Keratinocyte (primary cell): ENCODE measurements around the gene DMBX1. TPM values are rescaled to one million over a fixed set of nuclear protein-coding genes. Genes with fewer than 3 reads are reported as not detected.

Experiments used
- DNase-seq: peaks from one replicate; pipeline ENCODE4 v3.0.0-alpha.2; 2011; ENCODE audit warnings: low read depth, missing footprints, low spot score
- FAIRE-seq: peaks from 2 replicates; lab custom pipeline; 2011; peaks lifted over from hg19 to GRCh38; lab: Jason Lieb, UNC
- H2AFZ ChIP-seq: 2 replicates; pipeline ENCODE4 v1.6.0; 2012; ENCODE audit warnings: low read length, control low read depth, inconsistent platforms; ENCODE audit not compliant: control insufficient read depth
- H3K27ac ChIP-seq: 2 replicates; pipeline ENCODE4 v1.5.1; 2011; ENCODE audit warnings: low read length; ENCODE audit not compliant: control insufficient read depth, insufficient read depth
- H3K27me3 ChIP-seq: 3 replicates; pipeline ENCODE4 v1.6.0; 2011; ENCODE audit warnings: low read length; ENCODE audit not compliant: control insufficient read depth, insufficient read depth; ENCODE audit errors: extremely low read depth
- H3K36me3 ChIP-seq, 2 experiments: 2 replicates in 1 of 2; 3 replicates in 1 of 2; pipeline ENCODE4 v1.5.1; 2011; ENCODE audit warnings: low read length in 2 of 2, mild to moderate bottlenecking in 1 of 2; ENCODE audit not compliant: control insufficient read depth in 2 of 2, insufficient read depth in 2 of 2; ENCODE audit errors: extremely low read depth in 1 of 2
- H3K4me1 ChIP-seq: 3 replicates; pipeline ENCODE4 v1.5.1; 2011; ENCODE audit warnings: low read length; ENCODE audit not compliant: control insufficient read depth, insufficient read depth; ENCODE audit errors: extremely low read depth
- H3K4me2 ChIP-seq: 3 replicates; pipeline ENCODE4 v1.6.0; 2011; ENCODE audit warnings: low read depth, low read length; ENCODE audit not compliant: control insufficient read depth, insufficient read depth; ENCODE audit errors: extremely low read depth
- H3K4me3 ChIP-seq, 3 experiments: fragments of 200-600 bp in 1 of 3; sonication (generic) in 1 of 3; 2 replicates in 2 of 3; 3 replicates in 1 of 3; pipeline ENCODE4 v1.5.1; 2011 to 2016; ENCODE audit warnings: low read length in 3 of 3, mild to moderate bottlenecking in 3 of 3, control low read depth in 2 of 3, inconsistent platforms in 1 of 3, low read depth in 1 of 3, mixed read lengths in 1 of 3, mixed run types in 1 of 3, moderate library complexity in 1 of 3; ENCODE audit not compliant: control insufficient read depth in 2 of 3, insufficient read depth in 2 of 3; ENCODE audit errors: extremely low read depth in 1 of 3
- H3K79me2 ChIP-seq: 2 replicates; pipeline ENCODE4 v1.6.0; 2012; ENCODE audit warnings: low read length; ENCODE audit not compliant: control insufficient read depth, insufficient read depth
- H3K9ac ChIP-seq: 3 replicates; pipeline ENCODE4 v1.6.0; 2011; ENCODE audit warnings: low read length; ENCODE audit not compliant: control insufficient read depth, insufficient read depth; ENCODE audit errors: extremely low read depth
- H3K9me1 ChIP-seq: 3 replicates; pipeline ENCODE4 v1.6.0; 2011; ENCODE audit warnings: low read length; ENCODE audit not compliant: control insufficient read depth, insufficient read depth; ENCODE audit errors: extremely low read depth
- H3K9me3 ChIP-seq: 2 replicates; pipeline ENCODE4 v1.5.1; 2012; ENCODE audit warnings: low read depth, low read length; ENCODE audit not compliant: control insufficient read depth
- H4K20me1 ChIP-seq: 3 replicates; pipeline ENCODE4 v1.6.0; 2011; ENCODE audit warnings: low read length; ENCODE audit not compliant: control insufficient read depth, insufficient read depth; ENCODE audit errors: extremely low read depth
- EZH2 ChIP-seq: IDR thresholded peaks from one replicate; pipeline ENCODE4 v1.6.1; 2012; ENCODE audit warnings: inconsistent platforms, mild to moderate bottlenecking, low read length, moderate library complexity
- dilution Hi-C: fragments of 300-500 bp; cut with MboI; formaldehyde crosslinking; loops from one replicate; pipeline ENCODE4 v1.7.0; 2020; ENCODE audit warnings: low sequenced_read_pairs; ENCODE audit not compliant: extremely low pct_ligation_motif_present
- polyA plus RNA-seq, 5 experiments: library from polyadenylated mRNA; depleted of rRNA in 3 of 5; stranded (reverse) in 3 of 5; stranded (forward) in 1 of 5; unstranded in 1 of 5; fragments of >200 nt; gene quantifications; 1 replicate in 1 of 5; 2 replicates in 3 of 5; 3 replicates in 1 of 5; pipeline versions ENCODE4 v1.2.1 to v1.2.3, GENCODE V29; 2011 to 2012; ENCODE audit warnings: missing spikeins in 2 of 5, low read depth in 1 of 5, low replicate concordance in 1 of 5
- TF ChIP-seq, protein P1 (sequence below), 3 experiments: IDR thresholded peaks in 1 of 3; conservative IDR thresholded peaks in 1 of 3; optimal IDR thresholded peaks in 1 of 3; 2 replicates in 2 of 3; 3 replicates in 1 of 3; pipeline versions ENCODE3 to v1.5.1; 2011; ENCODE audit warnings: low read length in 3 of 3, mild to moderate bottlenecking in 3 of 3, moderate library complexity in 2 of 3, control low read depth in 1 of 3, inconsistent platforms in 1 of 3; ENCODE audit not compliant: insufficient read depth in 2 of 3; ENCODE audit errors: extremely low read depth in 1 of 3

The DMBX1 gene
- polyA plus RNA-seq, 1 donor (not counting 4 experiments of a cell fraction or from before 2014, with no cell fraction given): not detected

DNA sequence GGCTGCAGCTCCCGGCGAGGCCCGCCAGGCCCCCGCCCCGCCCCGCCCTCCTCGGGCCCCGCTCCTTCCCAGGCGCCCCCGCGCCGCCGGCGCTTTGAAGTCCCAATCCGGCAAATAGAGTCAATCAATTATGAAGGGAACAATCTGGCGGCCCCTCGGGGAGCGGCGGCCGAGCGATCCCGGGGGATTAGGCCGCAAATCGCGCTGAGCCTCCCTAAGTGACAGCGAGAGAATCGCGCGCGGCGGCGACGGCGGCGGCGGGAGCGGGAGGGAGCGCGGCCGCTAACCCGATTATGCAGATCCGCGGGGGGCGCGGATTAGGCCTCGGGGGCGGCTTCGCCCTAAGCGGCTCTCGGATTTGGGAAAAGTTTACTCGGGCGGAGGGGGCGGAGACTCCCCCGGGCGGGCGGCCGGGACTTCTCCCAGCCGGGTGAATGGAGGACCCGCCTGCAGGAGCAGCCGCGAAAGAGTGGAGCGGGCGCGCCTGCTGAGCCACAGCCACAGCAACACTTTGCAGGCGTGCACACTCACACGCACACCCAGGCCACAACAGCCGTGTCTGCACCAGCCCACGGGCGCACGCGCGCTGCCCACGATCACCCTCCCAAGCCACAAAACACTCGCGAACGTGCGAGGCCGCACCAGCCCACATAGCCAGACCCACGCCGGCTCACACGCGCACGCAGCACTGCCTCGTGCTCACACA, 23.0 kb upstream of the DMBX1 start:
- TF ChIP-seq, protein P1, sequence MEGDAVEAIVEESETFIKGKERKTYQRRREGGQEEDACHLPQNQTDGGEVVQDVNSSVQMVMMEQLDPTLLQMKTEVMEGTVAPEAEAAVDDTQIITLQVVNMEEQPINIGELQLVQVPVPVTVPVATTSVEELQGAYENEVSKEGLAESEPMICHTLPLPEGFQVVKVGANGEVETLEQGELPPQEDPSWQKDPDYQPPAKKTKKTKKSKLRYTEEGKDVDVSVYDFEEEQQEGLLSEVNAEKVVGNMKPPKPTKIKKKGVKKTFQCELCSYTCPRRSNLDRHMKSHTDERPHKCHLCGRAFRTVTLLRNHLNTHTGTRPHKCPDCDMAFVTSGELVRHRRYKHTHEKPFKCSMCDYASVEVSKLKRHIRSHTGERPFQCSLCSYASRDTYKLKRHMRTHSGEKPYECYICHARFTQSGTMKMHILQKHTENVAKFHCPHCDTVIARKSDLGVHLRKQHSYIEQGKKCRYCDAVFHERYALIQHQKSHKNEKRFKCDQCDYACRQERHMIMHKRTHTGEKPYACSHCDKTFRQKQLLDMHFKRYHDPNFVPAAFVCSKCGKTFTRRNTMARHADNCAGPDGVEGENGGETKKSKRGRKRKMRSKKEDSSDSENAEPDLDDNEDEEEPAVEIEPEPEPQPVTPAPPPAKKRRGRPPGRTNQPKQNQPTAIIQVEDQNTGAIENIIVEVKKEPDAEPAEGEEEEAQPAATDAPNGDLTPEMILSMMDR (optimal IDR thresholded peaks at IDR 0.05 in 1 of 3, IDR thresholded peaks at IDR 0.05 in 1 of 3, conservative IDR thresholded peaks at IDR 0.05 in 1 of 3; ENCODE audit: extremely low read depth in 1 of 3, insufficient read depth in 2 of 3, low read length in 3 of 3): no peak
- TF ChIP-seq EZH2: peak; percentile 89
- DNase-seq (no peak), FAIRE-seq (no peak)
- no peaks in the 10 kb centered on the region for H3K79me2 ChIP-seq
- dilution Hi-C loops: no loop called here
- H2AFZ ChIP-seq: peak overlapping the region; percentile 69
- H3K27me3 ChIP-seq: peaks cover 49% of the 10 kb centered on the region
- H3K9me1 ChIP-seq: no peaks in the 10 kb centered on the region
- no peaks in the 10 kb centered on the region for H3K36me3 ChIP-seq
- no peaks in the 10 kb centered on the region for H3K9me3 ChIP-seq
- H3K4me3 ChIP-seq: peak overlapping the region; percentile 36 to 67 (median 49)
- no peaks in the 10 kb centered on the region for H4K20me1 ChIP-seq
- H3K9ac ChIP-seq: peak overlapping the region; percentile 33
- peak overlapping the region; percentile 70 for H3K4me2 ChIP-seq
- H3K27ac ChIP-seq: no peak overlapping the region
- peaks cover 5% of the 10 kb centered on the region for H3K4me1 ChIP-seq

DNA sequence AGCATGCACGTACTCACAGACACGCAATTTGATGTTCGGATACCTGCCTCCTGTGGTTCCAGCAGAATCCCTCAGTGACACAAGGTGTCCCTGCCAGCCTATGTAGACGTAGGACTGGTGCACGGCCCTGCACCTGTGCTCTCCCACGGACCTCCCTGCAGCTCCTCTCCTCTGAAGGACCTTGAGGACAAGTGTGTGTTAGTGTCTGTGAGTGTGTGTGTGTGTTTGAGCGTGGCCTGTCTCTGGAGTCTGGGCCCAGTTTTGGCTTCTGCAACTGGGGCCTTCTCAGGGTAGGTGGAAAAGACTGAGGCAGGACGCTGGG, 22.5 kb upstream of the DMBX1 start:
- Histone ChIP-seq H3K4me2 (peak overlapping the region; percentile 70), H3K27ac (no peak overlapping the region), H3K79me2 (no peaks in the 10 kb centered on the region), H3K4me3 (peak overlapping the region in 2 of 3 experiments; percentile 36 to 49), H3K4me1 (peaks cover 5% of the 10 kb centered on the region), H2AFZ (no peak overlapping the region), H3K9me3 (no peaks in the 10 kb centered on the region), H4K20me1 (no peaks in the 10 kb centered on the region), H3K9ac (peak overlapping the region; percentile 33), H3K36me3 (no peaks in the 10 kb centered on the region), H3K9me1 (no peaks in the 10 kb centered on the region), H3K27me3 (peaks cover 44% of the 10 kb centered on the region)
- dilution Hi-C loops: no loop called here
- DNase-seq: no peak
- TF ChIP-seq, protein P1 (optimal IDR thresholded peaks at IDR 0.05 in 1 of 3, IDR thresholded peaks at IDR 0.05 in 1 of 3, conservative IDR thresholded peaks at IDR 0.05 in 1 of 3; ENCODE audit: extremely low read depth in 1 of 3, insufficient read depth in 2 of 3, low read length in 3 of 3): no peak
- TF ChIP-seq EZH2: no peak
- FAIRE-seq: no peak
